Activated CD4-positive, alpha-beta T cell treated with anti-CD3 and anti-CD28 coated beads for 4 hours (primary cell): ENCODE measurements around the gene TTC17.

ENCODE experiments used
- DNase-seq, 2 donors: peaks; one replicate each; pipeline ENCODE4 v3.0.0-alpha.2; 2020

The TTC17 gene

DNA sequence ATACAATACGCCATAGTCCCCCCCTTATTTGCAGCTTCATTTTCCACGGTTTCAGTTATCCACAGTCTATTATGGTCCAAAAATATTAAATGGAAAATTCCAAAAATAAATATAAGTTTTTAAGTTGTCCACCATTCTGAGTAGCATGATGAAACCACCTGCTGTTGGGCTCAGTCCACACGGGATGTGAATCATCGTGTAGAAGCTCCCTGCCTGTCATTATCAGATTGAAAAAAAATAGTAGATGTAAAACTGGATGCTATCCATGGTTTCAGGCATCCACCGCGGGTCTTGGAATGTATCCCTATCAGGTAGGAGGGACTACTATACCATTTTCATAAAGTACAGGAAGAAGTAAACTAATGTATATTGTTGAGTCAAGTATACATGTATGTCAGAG, 127.4 kb downstream of the TTC17 start:
- no peak for DNase-seq

DNA sequence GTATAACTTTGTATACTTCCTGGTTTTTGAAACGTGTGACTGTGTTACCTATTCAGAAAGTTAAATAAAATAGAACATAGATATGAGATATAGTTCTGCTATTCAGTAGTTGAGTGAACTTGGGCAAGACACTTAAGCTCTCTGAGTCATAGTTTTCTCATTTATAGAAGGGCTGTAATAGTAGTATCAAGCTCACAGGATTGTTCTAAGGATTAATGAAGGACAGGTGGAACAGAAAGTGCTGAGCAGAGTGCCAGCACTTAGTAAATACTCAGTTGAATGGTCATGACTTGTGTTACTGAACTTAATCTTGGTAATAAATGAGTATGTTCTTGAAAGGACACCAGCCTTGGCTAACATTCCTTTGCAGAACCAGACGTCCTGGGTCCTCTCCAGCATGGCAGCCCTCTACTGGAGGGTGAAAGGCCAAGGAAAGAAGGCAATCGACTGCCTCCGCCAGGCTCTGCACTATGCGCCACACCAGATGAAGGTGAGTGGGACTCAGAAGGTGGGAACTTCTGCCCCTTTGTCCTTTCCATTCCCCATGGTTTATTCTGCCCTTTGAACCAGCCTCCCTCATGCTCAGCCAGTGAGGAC, 131.2 kb downstream of the TTC17 start:
- no peak for DNase-seq

DNA sequence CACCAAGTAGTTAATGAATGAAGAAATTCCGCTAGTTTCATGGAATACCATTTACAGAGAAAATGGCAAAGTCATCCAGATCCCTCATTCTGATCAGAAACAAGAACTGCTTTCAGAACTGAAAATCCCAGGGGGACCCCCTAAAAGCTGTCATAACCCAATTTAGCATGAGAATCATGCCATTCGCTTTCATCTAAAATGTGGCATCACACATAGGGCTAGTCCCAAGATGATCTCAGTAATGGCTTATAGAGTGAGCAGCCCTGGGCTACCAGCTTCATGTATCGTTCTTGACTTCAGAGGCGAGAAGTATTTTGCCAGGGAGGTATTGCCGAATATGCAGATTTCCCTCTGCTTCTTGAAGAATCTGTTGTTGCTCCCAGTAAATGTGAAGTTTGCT, 134.0 kb downstream of the TTC17 start:
- DNase-seq, result no peak

DNA sequence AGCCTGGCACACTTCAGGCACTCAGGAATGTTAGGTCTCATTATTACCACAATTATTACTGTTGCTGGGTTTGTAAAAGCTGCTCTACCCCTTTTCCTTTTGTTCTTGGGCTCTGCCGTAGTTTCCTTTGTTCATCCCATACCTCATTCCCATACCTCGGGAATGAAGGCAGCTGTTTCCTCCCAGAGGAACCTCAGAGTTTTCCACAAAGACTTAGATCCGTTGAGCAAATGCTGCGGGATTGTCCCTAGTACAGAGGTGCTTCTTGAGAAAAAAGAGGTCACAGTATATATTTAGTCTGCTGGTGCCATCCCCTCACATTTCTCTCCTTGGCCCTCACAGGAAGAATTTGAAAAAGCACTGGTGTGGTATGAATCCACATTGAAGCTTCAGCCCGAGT, 134.7 kb downstream of the TTC17 start:
- DNase-seq, result no peak

DNA sequence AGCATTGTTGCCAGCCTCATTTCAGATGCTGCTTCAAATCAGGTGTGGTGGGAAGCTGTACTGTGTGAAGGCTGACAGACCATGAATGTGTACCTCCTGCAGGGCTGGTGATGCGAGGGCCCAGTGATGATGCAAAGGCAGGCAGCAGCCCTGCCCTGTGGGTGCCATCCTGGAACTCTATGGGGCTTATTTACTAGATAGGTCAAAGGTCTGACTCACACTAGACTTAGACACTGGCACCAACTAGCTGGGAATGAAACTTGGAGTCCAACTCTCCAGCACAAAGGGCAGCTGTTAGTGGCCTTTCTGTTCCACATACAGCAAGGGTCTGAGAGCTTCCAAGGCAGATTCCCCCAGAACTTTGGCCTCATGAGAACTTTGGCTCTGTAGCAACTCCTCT, 138.4 kb downstream of the TTC17 start:
- no peak for DNase-seq

DNA sequence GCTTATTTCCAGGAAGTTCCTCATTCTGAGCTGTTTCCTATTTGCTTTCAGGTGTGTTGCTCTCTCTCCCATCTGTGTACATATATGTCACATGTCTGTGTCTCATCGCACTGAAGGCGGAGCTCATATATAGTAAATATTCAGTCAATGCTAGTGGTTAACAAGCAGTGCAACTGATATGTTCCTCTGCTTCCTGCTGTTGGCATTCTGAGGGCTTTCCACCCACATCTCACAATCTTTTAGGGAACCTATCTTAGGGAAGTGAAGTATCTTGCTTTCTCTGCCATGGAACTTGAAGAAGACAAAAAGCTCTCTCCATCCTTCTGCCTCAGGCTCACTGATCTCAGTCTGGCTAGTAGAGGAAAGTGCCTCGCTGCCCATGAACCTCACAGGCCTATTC, 139.8 kb downstream of the TTC17 start:
- no peak for DNase-seq

DNA sequence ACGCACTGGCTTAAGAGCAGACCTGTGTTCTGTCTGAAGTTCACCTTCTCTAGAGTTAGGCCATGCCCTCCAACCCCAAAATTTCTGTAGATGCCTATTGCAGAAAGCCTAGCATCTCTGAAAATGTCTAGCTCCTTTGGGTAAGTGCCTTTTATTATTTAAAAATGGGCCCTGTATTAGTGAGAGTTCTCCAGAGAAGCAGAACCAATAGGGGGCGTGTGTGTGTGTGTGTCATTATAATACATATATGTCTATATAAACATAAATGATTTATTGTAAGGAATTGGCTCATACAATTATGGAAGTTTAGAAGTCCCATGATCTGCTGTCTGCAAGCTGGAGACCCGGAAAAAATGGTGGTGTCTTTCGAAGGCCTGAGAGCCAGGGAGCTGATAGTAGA, 144.7 kb downstream of the TTC17 start:
- DNase-seq, result no peak

DNA sequence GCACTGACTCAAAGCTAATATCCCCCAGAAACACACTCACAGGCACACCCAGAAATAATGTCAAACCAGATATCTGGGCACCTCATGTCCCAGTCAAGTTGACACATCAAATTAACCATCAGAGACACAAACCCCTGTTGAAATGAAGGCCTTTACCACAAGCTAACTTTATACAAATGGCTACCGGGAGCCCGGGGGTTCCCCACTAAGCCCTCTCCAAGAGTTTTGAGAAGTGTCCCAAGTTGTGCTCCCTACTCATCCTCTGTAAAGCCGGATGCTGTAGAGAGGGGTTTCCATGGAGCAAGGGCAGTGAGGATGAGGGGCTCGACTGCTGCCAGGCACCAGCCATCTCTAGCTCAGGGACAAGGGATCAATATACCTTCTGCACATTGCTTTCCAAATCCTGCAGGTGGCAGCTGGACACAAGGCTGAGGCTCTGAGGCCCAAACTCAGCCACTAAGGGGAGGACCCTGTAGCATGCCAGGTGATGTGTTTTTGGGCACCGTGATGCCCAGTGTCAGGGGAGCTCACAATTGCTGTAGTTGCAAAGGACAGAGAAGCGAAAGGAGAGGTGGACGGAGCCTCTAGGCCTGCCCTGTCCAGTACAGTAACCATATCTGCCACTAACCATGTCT, 145.7 kb downstream of the TTC17 start:
- DNase-seq, result no peak

DNA sequence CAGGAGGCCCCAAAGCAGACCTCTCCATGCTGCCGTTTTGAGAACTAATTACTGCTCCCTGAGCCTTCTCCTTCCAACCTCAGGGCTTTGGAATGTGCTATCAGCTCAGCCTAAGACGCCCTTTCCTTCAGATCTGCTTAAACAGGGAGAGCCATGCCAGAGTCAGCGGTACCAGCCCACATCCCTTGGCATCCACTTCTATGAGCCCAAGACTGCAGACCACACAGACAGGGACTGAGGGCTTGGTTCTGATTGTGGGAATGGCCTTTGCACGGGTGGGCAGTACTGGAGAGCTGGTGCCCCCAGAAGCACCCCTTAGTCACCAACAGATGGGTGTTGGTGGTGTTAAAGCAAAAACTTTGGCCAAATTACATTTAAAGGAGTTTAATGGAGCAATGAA, 146.5 kb downstream of the TTC17 start:
- no peak for DNase-seq

DNA sequence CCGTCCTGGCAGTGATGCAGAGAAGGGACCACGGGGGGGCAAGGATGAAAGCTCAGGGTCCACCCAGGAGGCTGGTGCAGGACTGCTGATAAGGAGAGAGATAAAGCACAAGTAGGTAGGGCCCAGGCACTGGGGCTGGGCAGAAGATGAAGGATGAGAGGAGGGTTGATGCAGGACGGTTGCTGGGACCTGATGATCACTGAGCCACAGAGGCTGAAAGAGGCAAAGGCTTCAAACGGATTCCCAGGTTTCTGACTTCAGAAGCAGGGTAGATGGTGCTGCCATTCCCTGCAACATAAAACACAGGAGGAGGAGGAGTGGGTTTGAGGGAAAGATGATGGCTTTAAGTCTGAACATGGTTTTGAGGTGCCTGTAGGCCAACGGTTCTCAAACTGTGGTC, 148.5 kb downstream of the TTC17 start:
- no peak for DNase-seq

DNA sequence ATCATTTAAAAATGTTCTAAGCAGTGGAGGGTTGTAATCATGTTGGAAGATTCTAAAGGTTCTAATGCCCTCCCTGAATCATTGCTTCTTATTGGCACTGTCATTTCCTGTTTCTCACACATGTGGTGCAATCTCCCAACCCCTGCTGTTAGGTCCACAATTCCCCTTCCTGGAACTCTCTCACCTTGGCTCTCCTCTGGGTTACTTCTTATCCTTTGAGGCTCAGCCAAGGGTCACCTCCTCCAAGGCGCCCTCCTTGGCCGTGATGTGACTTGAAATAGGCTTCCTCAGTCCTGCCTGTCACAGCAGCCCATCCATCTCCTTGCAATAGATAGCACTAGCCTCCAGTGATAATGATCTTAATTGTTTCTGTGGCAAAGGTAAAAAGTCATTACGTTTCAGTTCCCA, 149.8 kb downstream of the TTC17 start:
- DNase-seq, result no peak

DNA sequence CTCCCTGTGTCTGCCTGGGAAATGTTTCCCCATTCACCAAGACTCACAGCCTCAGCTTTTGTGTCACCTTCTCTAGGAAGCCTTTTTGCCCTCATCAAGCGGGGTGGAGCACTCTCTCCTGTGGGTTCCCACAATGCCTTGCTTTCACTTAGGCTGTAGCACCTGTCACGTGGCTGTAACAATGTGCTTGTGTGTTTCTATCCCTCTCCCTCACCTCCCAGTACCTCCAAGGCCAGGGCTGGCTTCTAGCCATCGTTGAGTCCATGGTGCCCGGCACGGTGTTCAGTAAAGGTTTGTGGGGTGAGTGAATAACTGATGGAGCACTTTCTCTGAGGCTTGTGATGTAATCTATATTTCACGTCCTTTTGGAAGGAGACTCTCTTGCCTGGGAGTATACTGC, 153.2 kb downstream of the TTC17 start:
- DNase-seq, result no peak

DNA sequence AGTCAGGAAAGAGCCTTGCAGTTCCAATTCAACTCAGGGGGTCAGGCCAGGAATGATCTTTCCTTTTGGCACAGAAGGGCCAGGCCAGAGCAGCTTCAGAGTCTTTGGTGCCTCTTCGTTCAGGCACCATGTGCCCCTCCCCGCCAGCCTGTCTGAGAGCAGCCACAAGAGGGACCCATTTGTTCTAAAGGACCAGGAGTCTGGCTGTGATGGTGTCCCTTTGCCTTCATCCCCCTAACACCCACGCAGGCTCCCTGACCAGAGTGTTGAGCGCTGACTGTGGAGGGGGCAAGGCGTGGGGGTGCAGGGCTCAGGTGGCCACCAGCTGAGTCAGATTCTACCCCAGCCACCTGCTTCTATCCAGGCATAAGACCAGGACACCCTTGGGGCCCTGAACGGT, 156.4 kb downstream of the TTC17 start:
- no peak for DNase-seq

DNA sequence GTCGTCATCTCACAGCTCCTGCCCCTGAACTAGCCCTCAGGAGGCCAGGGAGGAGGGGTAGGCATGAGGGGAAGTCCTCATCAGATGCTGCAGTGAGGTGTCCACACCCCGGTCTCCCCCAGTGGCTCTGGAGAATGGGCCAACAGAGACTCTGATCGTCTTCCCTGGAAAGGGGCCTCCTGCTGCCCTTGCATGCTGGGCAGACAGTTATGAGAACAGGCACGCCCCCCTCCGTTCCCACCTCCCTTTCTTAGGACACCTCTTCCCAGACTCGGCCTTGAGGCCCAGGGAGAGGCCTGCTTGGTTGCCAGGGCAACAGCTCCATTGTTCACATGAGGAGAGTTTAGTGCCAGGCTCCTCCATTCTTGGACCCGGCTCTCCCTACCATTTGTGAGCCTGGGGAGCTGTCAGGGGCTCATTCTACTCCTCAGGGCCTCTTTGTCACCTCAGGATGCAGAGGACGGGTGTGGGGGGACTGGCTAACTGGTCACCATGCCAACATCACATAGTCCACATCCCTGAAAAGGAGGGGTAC, 157.7 kb downstream of the TTC17 start:
- no peak for DNase-seq

DNA sequence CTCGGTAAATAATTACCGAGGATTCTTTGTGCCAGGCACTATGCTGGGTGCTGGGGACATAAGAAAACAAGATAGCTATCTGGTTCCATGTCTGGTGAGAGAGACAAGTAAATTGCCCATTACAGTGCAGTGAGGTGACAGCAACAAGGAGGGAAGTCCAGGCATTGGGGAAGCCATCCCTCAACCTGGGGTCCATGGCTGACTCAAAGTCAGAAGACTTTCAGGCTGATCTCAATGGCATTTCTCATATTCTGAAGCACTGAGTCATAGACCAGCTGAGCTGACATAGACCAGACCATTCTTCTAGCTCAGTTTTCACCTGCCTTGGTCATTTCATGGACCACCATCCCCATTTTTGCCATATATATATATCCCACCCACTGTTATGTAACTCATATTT, 158.8 kb downstream of the TTC17 start:
- DNase-seq, result no peak

DNA sequence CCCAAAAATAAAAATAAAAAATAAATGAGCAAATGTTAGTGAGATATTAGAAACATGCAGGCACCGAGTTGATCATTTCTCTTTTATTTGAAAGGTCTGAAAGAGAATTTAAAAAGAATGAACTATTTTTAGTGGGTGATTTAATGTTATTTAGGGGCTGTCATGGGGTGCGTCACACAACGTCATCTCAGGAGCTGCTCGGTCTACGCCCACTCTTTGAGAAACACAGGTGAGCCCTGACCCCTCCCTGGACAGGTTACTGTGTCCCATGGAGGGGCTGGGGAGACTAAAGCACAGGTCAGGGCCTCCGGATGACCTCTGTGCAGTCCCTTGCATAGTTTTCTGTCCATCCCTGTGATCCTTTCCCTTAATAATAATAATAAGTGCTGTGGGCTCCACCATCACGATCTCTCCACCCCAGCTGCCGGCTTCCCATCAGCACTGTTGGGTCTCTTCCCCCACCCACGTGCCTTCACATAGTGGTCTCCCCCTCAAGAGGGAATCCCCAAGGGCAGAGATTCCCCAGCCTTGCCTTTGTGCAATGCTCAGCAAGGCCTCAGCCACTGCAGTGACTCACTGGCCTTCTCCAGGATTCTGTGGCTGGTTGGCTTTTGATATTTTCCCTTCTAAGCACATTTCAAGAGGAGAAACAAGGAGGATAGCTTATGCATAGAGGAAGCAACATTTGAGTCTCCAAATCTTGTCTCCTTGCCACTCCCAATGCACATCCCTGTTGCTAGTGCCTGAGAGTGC, 159.9 kb downstream of the TTC17 start:
- no peak for DNase-seq

DNA sequence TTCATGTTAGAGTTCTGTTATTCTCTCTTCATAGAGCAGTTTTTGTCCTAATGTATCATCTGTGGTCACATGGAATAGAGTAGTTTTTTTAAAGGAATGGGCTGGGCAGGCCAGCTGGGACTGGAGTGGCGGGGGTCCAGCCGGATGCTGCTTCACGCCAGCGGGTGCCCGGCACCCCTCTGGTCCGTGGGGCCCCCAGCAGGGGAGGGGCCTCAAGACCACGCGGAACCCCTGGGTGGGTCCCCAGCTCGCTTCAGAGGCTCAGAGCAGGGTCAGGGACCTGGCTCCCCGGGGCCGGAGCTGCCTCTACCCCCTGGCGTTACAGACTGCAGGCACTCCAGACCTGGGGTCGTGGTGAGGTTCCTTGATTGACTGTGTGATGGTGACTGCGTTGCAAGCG, 162.8 kb downstream of the TTC17 start:
- no peak for DNase-seq

DNA sequence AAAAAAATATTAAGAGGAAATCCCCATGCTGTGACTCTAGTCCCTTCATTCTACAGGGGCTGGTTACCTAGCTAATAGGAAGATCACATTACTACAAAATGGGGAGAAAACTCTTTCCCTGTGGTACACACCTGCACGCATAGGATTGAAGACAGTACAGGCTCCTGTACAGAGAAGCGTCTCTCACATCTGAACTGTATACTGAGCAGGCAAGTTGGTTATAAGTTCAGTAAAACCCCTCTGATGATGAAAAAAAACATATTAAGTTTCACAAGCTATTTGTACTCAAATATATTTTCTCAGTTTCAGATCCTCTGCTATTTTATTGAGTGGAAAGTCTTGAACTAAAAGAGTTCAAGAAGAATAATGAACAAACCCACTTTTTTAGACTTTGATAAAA, 164.9 kb downstream of the TTC17 start:
- no peak for DNase-seq

DNA sequence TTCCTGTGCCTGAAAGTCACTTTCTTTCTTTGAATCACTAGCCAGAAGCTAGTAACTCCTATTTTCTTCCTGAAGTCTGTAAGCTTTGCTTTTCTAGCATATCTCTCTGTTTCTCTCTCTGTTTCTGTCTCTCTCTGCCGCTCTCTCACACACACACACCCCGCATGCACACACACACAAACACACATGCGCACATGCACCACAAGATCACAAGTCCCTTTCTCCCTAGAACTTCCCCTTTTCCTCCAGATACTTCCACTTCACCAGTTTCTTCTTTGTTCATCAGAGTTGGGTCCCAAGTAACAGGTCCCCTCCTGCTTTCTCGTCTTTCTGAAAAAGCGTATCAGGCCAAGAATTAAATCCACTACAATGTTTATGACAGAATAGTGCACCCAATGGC, 173.3 kb downstream of the TTC17 start:
- DNase-seq, result no peak

DNA sequence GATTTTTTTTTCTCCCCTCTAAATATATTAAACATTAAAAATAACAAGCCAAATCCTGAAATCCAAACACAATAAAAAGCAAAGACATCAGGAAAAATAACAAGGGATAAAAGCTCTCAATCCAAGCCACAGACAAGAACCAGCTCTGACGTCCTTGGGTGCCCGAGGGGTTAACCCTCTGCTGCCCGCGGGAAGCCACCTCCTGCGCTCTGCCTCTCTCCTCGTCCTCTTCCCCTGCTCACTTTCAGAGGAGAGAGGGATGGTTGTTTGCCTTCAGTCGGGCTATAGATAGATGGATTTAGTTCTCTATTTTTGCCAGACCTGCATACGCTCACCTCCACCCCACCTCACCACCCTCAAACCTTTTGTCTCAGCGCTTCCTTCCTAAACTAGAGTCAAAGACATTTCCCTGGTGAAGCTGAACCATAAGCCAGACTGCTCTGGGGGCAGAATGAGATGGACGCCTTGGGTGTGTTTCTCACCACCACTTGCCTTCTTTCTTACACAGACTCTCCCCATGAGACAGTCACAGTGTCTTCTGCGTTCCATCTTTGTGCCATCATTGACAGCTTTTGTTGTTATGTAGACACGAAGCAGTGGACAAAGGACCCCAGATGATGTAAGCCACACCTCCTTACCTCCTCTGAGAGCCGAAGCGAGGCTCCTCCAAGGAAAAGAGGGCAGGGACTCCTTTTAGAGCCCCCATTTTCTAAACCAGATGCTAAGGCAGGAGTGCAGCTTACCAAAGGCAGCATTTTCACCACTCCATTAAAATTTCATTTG, 179.3 kb downstream of the TTC17 start:
- DNase-seq, result no peak

DNA sequence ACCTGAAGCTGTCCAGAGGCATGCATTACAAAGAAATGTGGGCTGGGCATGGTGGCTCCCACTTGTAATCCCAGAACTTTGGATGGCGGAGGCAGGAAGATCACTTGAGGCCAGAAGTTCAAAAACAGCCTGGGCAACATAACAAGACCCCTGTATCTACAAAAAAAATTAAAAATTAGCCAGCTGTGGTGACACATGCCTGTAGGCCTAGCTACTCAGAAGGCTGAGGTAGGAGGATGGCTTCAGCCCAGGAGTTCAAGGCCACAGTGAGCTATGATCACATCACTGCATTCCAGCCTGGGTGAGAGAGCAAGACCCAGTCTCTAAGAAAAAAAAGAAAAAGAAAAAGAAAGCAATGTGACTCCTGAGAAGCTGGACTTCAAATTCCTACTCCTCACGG, 183.3 kb downstream of the TTC17 start:
- no peak for DNase-seq

DNA sequence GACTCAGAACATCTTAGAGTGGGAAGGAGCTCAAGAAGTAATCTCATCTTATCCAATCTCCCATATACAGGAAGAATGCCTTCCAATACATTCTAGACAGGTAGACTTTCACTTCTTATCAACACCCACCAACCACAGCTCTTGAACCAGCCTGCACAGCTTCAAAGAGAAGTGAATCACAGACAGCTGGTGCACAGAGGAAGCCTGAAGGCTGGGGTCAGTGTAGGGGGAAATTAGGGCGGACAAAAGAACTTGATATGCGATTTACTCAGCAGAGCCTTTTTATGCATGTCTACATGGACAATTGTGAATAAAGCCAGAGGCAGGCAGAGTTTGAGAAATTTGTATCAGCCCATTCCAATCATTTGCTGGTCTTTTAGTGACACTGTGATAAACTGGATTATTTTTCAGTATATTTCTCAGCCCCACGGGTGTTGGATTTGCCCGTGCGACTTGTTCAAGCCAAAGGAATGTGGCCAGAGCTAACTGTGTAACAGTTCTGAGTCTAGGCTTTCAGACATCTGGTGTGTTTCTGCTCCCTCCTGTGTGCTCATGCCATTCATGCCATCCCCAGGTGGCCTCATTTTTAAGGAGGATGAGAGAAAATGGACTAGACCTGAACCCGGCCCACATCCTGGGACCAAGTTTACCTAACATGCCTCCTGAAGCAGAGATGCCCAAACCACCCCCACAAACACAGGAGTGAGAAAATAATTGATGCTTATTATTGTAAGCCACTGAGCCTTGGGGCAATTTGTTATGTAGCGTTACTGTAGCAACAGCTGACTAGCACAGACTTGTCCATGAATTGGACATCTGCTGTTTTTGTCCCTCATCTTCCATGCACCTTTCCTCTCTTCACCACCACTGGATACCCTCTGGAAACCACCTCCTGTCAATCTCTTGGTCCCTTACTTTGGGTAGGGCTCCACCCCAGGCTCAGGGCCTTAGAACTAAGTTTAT, 184.3 kb downstream of the TTC17 start:
- DNase-seq, result no peak
